ENCODE data around the gene CDH13.

DNA sequence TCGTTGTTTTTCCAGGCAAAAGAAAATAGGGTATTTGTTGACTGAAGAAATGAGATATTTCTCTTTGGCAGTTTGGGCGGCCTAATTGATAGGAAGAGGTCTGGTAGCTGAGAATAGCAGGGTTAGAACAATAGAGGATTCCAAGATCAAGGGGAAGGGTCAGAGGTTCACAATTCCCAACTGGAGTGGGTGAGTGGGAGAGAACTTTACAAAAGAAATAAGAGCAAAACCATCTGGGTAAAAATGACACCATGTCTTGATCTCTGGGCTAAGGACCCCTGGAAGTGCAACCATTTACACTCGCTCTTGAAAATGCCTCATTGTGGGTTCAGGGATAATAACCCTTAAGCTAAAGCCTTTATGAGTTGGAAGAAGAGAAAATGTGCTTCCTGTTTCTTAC, 180.5 kb downstream of the CDH13 start:
- TF ChIP-seq, protein P1, sequence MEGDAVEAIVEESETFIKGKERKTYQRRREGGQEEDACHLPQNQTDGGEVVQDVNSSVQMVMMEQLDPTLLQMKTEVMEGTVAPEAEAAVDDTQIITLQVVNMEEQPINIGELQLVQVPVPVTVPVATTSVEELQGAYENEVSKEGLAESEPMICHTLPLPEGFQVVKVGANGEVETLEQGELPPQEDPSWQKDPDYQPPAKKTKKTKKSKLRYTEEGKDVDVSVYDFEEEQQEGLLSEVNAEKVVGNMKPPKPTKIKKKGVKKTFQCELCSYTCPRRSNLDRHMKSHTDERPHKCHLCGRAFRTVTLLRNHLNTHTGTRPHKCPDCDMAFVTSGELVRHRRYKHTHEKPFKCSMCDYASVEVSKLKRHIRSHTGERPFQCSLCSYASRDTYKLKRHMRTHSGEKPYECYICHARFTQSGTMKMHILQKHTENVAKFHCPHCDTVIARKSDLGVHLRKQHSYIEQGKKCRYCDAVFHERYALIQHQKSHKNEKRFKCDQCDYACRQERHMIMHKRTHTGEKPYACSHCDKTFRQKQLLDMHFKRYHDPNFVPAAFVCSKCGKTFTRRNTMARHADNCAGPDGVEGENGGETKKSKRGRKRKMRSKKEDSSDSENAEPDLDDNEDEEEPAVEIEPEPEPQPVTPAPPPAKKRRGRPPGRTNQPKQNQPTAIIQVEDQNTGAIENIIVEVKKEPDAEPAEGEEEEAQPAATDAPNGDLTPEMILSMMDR (IDR thresholded peaks at IDR 0.05; ENCODE audit: poor library complexity, severe bottlenecking): no peak
- TF ChIP-seq EP300 (conservative IDR thresholded peaks at IDR 0.05; ENCODE audit: poor library complexity, severe bottlenecking) (no peak), POLR2AphosphoS5 (IDR thresholded peaks at IDR 0.05) (no peak), RAD21 (conservative IDR thresholded peaks at IDR 0.05) (no peak), EZH2 (IDR thresholded peaks at IDR 0.05; ENCODE audit: borderline replicate concordance, insufficient read depth, low read length, poor library complexity, severe bottlenecking) (no peak), MXI1 (conservative IDR thresholded peaks at IDR 0.05; ENCODE audit: poor library complexity, severe bottlenecking) (no peak), TAF1 (IDR thresholded peaks at IDR 0.05; ENCODE audit: low read depth) (no peak)
- TF ChIP-seq, protein P2, sequence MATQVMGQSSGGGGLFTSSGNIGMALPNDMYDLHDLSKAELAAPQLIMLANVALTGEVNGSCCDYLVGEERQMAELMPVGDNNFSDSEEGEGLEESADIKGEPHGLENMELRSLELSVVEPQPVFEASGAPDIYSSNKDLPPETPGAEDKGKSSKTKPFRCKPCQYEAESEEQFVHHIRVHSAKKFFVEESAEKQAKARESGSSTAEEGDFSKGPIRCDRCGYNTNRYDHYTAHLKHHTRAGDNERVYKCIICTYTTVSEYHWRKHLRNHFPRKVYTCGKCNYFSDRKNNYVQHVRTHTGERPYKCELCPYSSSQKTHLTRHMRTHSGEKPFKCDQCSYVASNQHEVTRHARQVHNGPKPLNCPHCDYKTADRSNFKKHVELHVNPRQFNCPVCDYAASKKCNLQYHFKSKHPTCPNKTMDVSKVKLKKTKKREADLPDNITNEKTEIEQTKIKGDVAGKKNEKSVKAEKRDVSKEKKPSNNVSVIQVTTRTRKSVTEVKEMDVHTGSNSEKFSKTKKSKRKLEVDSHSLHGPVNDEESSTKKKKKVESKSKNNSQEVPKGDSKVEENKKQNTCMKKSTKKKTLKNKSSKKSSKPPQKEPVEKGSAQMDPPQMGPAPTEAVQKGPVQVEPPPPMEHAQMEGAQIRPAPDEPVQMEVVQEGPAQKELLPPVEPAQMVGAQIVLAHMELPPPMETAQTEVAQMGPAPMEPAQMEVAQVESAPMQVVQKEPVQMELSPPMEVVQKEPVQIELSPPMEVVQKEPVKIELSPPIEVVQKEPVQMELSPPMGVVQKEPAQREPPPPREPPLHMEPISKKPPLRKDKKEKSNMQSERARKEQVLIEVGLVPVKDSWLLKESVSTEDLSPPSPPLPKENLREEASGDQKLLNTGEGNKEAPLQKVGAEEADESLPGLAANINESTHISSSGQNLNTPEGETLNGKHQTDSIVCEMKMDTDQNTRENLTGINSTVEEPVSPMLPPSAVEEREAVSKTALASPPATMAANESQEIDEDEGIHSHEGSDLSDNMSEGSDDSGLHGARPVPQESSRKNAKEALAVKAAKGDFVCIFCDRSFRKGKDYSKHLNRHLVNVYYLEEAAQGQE (IDR thresholded peaks at IDR 0.05; ENCODE audit: borderline replicate concordance): no peak

All from neural cell (in vitro differentiated cells).